HL-60 (cell line): ENCODE results near the gene FAM186B.
A peak's percentile ranks its signal among the peaks of the same experiment; 100 is the strongest.

Source experiments
- DNase-seq, 2 experiments: peaks; one replicate each; pipeline ENCODE4 v3.0.0-alpha.2; 2010 to 2020; ENCODE audit warnings: low read depth in 1 of 2, low spot score in 1 of 2
- H3K27ac ChIP-seq: fragments of 250-450 bp; sonication (Bioruptor Pico); replicated peaks from 2 replicates; pipeline ENCODE4 v1.5.1; 2020; ENCODE audit warnings: mild to moderate bottlenecking, moderate library complexity
- H3K27me3 ChIP-seq: fragments of 250-450 bp; sonication (Bioruptor Pico); 2 replicates; pipeline ENCODE4 v1.5.1; 2021; ENCODE audit warnings: mild to moderate bottlenecking, moderate library complexity; ENCODE audit not compliant: insufficient read depth, poor library complexity, severe bottlenecking
- H3K4me3 ChIP-seq: replicated peaks from 2 replicates; pipeline ENCODE4 v1.5.1; 2011; ENCODE audit warnings: mild to moderate bottlenecking, control low read depth, low read length; ENCODE audit not compliant: insufficient read depth
- CTCF ChIP-seq: IDR thresholded peaks from one replicate; pipeline ENCODE4 v1.5.1; 2011; ENCODE audit warnings: low read length, control low read depth, inconsistent platforms; ENCODE audit not compliant: insufficient read depth
- GABPA ChIP-seq: IDR thresholded peaks from 2 replicates; pipeline ENCODE4 v1.6.1; 2012; ENCODE audit warnings: low read depth
- POLR2AphosphoS5 ChIP-seq: IDR thresholded peaks from 2 replicates; pipeline ENCODE4 v1.6.1; 2012; ENCODE audit warnings: low read depth
- SPI1 ChIP-seq: IDR thresholded peaks from 2 replicates; pipeline ENCODE4 v1.6.1; 2012; ENCODE audit warnings: low read depth, mild to moderate bottlenecking, borderline replicate concordance
- TF ChIP-seq, protein P1 (sequence below): IDR thresholded peaks from 2 replicates; pipeline ENCODE4 v1.6.1; 2012; ENCODE audit warnings: low read depth; ENCODE audit not compliant: insufficient replicate concordance

FAM186B gene

DNA sequence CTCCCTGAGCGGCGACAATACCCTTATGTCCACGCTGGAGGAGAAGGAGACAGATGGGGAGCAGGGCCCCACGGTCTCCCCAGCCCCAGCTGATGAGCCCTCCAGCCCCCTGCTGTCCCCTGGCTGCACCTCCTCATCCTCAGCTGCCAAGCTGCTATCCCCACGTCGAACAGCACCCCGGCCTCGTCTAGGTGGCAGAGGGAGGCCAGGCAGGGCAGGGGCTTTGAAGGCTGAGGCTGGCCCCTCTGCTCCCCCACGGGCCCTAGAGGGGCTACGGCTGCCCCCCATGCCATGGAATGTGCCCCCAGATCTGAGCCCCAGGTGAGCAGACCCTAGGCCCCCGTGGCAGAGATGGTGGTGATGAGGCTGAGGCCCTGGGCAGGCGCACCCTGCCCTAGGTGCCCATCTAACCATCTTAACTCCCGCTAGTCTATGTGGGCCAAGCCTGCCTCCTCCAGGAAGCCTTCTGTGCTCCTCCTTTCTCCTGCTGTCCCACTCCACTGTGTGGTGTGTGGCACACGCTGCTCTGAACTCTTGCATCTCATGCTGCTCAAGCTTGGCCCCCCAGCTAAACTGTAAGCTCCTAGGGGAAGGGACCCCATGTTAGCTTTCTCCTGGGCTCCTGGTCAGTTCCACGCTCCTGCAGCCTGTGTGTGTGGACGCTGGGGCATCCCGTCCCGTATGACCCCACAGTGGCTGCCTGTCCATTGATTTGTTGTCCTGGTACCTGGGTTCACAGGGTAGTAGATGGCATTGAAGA is 49.6 kb downstream of the FAM186B start:
- H3K27ac ChIP-seq = no peak overlapping the region
- no peak overlapping the region for H3K4me3 ChIP-seq
- TF ChIP-seq POLR2AphosphoS5 (no peak; the same call in 1 of the 2 replicates), CTCF (no peak), SPI1 (no peak), GABPA (no peak)
- TF ChIP-seq, protein P1, sequence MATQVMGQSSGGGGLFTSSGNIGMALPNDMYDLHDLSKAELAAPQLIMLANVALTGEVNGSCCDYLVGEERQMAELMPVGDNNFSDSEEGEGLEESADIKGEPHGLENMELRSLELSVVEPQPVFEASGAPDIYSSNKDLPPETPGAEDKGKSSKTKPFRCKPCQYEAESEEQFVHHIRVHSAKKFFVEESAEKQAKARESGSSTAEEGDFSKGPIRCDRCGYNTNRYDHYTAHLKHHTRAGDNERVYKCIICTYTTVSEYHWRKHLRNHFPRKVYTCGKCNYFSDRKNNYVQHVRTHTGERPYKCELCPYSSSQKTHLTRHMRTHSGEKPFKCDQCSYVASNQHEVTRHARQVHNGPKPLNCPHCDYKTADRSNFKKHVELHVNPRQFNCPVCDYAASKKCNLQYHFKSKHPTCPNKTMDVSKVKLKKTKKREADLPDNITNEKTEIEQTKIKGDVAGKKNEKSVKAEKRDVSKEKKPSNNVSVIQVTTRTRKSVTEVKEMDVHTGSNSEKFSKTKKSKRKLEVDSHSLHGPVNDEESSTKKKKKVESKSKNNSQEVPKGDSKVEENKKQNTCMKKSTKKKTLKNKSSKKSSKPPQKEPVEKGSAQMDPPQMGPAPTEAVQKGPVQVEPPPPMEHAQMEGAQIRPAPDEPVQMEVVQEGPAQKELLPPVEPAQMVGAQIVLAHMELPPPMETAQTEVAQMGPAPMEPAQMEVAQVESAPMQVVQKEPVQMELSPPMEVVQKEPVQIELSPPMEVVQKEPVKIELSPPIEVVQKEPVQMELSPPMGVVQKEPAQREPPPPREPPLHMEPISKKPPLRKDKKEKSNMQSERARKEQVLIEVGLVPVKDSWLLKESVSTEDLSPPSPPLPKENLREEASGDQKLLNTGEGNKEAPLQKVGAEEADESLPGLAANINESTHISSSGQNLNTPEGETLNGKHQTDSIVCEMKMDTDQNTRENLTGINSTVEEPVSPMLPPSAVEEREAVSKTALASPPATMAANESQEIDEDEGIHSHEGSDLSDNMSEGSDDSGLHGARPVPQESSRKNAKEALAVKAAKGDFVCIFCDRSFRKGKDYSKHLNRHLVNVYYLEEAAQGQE = no peak
- no peaks in the 10 kb centered on the region for H3K27me3 ChIP-seq
- no peak for DNase-seq

DNA sequence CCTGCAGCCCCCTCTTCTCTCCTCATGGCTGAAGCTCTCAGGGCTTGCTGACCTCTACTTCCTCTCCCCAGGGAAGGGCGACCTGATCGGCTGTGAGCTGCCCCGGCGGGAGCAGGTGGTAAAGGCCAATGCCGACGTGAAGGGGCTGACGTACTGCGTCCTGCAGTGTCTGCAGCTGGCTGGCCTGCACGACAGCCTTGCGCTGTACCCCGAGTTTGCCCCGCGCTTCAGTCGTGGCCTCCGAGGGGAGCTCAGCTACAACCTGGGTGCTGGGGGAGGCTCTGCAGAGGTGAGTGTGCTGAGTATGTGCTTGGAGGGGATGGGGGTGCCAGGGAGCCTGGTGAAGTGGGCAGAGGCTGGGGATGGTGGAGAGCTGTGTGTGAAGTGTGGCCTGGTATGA is 51.2 kb downstream of the FAM186B start:
- Histone ChIP-seq H3K27ac (no peak overlapping the region), H3K4me3 (no peak overlapping the region), H3K27me3 (peaks cover 4% of the 10 kb centered on the region)
- no peak for TF ChIP-seq GABPA
- TF ChIP-seq SPI1 = no peak
- TF ChIP-seq, protein P1 = no peak
- no peak for TF ChIP-seq CTCF
- no peak for TF ChIP-seq POLR2AphosphoS5
- no peak for DNase-seq

GRCh38 chr12:49553512-49554088 is 51.8 kb downstream of the FAM186B start:
- no peak overlapping the region for H3K27ac ChIP-seq
- DNase-seq = peak in 1 of 2 experiments; percentile 26
- TF ChIP-seq SPI1 (no peak), GABPA (no peak), POLR2AphosphoS5 (no peak), CTCF (no peak)
- TF ChIP-seq, protein P1 = no peak
- peaks cover 8% of the 10 kb centered on the region for H3K27me3 ChIP-seq
- no peak overlapping the region for H3K4me3 ChIP-seq
